Activated CD4-positive, alpha-beta T cell treated with anti-CD3 and anti-CD28 coated beads for 36 hours (primary cell): Measurements from ENCODE around the gene AP1M1. TPM values are rescaled to one million over a fixed set of nuclear protein-coding genes. Genes with fewer than 3 reads are reported as not detected.

Experiments used
- ATAC-seq: fragments of 200-7000 bp; cut with Tn5 transposase; one replicate; pipeline ENCODE4 v1.10.0; 2021; ENCODE audit warnings: mild to moderate bottlenecking, moderate library complexity
- CTCF ChIA-PET: fragments of 350-600 bp; sonication (Branson Sonifier 250); formaldehyde crosslinking; loops from one replicate; lab custom pipeline; 2021; ENCODE audit warnings: antibody characterized with exemption; lab: Charles Lee
- POLR2A ChIA-PET: fragments of 350-600 bp; sonication (Branson Sonifier 250); formaldehyde crosslinking; loops from one replicate; lab custom pipeline; 2021; ENCODE audit warnings: antibody characterized with exemption, inconsistent platforms; lab: Charles Lee
- DNase-seq: peaks from one replicate; pipeline ENCODE4 v3.0.0-alpha.2; 2020
- H3K27ac Mint-ChIP-seq: one replicate; pipeline ENCODE4 v1.8.0; 2021; ENCODE audit warnings: mixed read lengths
- H3K27me3 Mint-ChIP-seq: one replicate; pipeline ENCODE4 v1.8.0; 2021; ENCODE audit warnings: mixed read lengths
- H3K36me3 Mint-ChIP-seq: one replicate; pipeline ENCODE4 v1.8.0; 2021; ENCODE audit warnings: low read depth, mixed read lengths
- H3K4me1 Mint-ChIP-seq: one replicate; pipeline ENCODE4 v1.8.0; 2021; ENCODE audit warnings: mixed read lengths
- H3K4me3 Mint-ChIP-seq: one replicate; pipeline ENCODE4 v1.8.0; 2021; ENCODE audit warnings: mild to moderate bottlenecking, moderate library complexity, mixed read lengths
- H3K9me3 Mint-ChIP-seq: one replicate; pipeline ENCODE4 v1.8.0; 2021; ENCODE audit warnings: low read depth, mixed read lengths
- intact Hi-C, 2 experiments: fragments of 100-400 bp; cut with DNase I in 1 of 2; cut with micrococcal nuclease in 1 of 2; formaldehyde crosslinking; loops; one replicate each; pipeline versions ENCODE4 v1.14.2 to v1.15.1; 2022 to 2024; cut with DNase I, micrococcal nuclease
- total RNA-seq, 2 experiments: library from RNA; stranded (reverse); gene quantifications; one replicate each; pipeline ENCODE4 v1.2.3, GENCODE V29; 2021

The AP1M1 gene
- total RNA-seq, 2 experiments from 2014 or later: 61.8 to 92.0 TPM

DNA sequence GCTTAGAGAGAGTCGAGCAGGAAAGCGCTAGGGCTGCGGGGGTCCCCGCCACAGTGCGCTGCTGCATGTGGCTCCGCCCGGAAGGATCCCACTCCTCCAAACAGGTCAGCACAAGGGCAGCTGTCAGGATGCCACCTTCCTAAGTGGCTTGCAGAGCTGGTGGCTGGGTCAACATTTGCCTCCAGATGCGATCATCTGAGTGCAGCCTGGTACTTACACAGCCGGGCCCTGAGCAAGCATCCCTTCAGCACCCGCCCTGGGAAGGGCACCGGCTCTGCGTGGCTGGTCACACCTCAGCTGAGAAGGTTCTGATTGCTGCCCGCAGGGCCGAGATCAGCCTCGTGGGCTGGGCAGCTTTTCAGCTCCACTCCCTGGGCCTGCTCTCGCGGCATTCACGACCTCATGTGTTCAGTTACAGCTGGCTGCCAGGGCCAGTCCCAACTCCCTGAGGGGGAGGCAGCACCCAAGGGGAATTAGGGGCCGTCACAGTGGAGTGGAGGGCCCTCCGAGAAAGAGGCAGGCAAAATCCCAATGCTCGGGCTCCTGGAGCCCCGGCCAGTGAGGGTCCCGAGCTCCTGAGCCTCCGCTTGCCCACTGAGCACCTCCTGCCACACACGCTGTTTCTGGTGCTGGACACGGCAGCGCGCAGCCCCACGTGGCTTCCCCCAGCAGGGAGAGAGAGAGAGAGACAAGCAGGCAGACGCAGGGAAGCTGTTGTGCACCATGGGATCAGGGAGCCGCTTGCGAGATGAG, 26.8 kb downstream of the AP1M1 start:
- Mint-ChIP-seq H3K4me1 (no peaks in the 10 kb centered on the region), H3K27me3 (no peaks in the 10 kb centered on the region), H3K36me3 (peaks cover 57% of the 10 kb centered on the region), H3K4me3 (no peak overlapping the region), H3K9me3 (peaks cover 15% of the 10 kb centered on the region), H3K27ac (no peak overlapping the region)
- ATAC-seq (no peak), DNase-seq (no peak)
- intact Hi-C loops: no loop called here
- ChIA-PET CTCF (no interaction called here), POLR2A (no interaction called here)

DNA sequence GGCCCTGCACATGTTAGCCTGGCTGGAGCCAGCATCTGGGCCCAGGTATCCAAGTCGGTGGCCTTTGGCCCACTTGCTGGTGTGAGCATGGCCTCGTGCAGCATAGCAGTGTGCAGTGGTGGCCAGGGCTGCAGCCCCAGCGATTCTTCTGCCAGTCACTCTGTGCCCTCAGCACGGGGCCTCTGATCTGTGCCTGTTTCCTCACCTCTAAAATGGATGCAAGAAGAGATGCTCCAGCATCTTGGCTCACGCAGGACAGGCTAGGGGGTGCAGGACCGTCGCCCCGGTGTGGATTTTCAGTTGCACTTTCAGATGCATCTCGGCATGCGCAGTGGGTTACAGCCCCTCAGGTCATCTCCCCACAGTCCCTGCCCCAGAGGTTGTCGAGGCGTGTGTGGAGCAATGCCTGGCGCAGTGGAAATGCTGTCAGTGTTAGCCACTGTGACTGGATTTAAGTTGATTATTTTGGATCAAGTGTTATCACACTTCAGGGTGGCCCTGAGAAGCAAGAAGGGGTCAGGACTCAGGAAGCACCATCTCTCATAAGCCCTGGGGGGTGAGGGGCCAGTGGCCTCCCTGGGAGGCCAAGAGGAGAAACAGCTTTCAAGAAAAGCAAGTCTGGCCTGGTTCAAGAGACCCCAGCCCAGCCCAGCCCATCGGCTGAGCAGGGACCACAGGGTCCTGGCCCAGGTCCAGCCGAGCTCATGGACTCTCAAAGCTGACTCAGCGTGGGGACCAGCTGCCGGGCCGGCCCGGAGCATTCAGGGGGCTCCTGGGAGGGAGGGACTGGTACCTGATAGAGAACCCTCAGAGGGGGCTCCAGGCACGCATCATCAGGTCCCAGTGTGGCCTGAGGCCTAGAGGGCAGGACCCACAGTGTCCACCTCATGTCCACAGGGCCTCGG, 27.8 kb downstream of the AP1M1 start:
- H3K9me3 Mint-ChIP-seq: peaks cover 12% of the 10 kb centered on the region
- no peaks in the 10 kb centered on the region for H3K27me3 Mint-ChIP-seq
- no peaks in the 10 kb centered on the region for H3K4me1 Mint-ChIP-seq
- ChIA-PET CTCF (no interaction called here), POLR2A (no interaction called here)
- no peak overlapping the region for H3K27ac Mint-ChIP-seq
- intact Hi-C loops: no loop called here
- peaks cover 52% of the 10 kb centered on the region for H3K36me3 Mint-ChIP-seq
- DNase-seq: no peak
- H3K4me3 Mint-ChIP-seq: no peak overlapping the region
- no peak for ATAC-seq

DNA sequence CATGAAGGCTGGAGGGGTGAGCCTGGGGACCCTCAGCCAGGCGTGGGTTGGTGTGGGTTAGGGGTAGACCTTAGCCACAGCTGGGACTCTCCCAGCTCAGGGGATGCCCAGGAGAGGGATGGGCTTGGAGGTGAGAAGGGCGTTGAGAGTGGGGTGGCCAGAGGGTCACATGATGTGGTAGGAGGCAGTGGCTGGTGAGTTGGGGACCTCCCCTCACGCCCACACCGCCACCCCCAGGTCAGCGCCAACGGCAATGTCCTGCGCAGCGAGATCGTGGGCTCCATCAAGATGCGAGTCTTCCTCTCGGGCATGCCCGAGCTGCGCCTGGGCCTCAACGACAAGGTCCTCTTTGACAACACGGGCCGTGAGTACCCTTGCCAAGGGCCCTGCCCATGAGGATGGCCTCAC, 28.5 kb downstream of the AP1M1 start:
- Mint-ChIP-seq H3K27me3 (no peaks in the 10 kb centered on the region), H3K4me3 (no peak overlapping the region), H3K36me3 (peaks cover 48% of the 10 kb centered on the region), H3K9me3 (peaks cover 6% of the 10 kb centered on the region), H3K27ac (no peak overlapping the region), H3K4me1 (no peaks in the 10 kb centered on the region)
- ATAC-seq (no peak), DNase-seq (no peak)
- ChIA-PET CTCF (no interaction called here), POLR2A (no interaction called here)
- intact Hi-C loops: no loop called here

DNA sequence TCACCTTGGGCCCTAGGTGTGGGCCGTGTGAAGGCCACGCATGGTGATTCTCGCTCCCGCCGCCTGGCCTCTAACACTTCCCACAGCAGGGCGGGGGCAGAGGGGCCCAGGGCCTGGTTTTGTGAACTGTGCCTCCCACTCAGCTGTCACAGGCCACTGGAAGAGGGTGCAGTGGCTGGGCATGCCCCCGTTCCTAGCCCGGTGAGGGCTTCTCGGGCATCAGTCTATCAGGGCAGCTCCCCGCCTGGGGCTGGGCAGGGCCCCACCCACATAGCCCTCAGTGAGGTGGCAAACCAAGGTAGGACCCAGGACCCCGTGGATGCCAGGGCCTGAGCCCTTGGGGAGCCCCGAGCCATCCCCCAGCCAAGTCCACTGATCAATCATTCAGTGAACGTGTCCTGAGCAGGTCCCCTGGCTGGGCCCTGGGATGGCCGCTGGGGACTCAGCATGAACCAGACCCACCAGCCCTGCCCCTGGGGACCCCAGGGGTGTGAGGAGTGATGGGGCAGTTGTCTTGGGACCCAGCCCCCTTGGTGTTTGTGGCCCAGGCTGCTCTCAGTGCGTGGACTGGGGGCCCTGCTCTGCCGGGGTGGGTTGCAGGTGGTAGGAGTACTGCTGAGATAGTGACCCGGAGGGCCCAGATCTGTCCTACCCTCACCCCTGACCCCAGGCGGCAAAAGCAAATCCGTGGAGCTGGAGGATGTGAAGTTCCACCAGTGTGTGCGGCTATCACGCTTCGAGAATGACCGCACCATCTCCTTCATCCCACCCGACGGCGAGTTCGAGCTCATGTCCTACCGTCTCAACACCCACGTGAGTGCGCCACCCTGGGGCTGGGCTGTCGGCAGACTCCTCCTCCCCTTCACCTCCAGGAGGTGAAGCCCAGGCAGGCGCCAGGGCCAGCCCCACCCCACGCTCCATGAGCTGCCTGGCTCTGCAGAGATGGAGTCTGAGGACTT, 29.4 kb downstream of the AP1M1 start:
- Mint-ChIP-seq H3K4me3 (no peak overlapping the region), H3K27ac (no peak overlapping the region), H3K27me3 (no peaks in the 10 kb centered on the region), H3K4me1 (no peaks in the 10 kb centered on the region), H3K9me3 (peaks cover 3% of the 10 kb centered on the region), H3K36me3 (peaks cover 45% of the 10 kb centered on the region)
- DNase-seq (no peak), ATAC-seq (no peak)
- ChIA-PET CTCF (interaction anchor here (0.6 to 1.0 kb wide), 2 partner anchors 155 to 259 kb away, joined by 3 read pairs; no protein-coding TSS in a partner anchor), POLR2A (no interaction called here)
- intact Hi-C loops: no loop called here

DNA sequence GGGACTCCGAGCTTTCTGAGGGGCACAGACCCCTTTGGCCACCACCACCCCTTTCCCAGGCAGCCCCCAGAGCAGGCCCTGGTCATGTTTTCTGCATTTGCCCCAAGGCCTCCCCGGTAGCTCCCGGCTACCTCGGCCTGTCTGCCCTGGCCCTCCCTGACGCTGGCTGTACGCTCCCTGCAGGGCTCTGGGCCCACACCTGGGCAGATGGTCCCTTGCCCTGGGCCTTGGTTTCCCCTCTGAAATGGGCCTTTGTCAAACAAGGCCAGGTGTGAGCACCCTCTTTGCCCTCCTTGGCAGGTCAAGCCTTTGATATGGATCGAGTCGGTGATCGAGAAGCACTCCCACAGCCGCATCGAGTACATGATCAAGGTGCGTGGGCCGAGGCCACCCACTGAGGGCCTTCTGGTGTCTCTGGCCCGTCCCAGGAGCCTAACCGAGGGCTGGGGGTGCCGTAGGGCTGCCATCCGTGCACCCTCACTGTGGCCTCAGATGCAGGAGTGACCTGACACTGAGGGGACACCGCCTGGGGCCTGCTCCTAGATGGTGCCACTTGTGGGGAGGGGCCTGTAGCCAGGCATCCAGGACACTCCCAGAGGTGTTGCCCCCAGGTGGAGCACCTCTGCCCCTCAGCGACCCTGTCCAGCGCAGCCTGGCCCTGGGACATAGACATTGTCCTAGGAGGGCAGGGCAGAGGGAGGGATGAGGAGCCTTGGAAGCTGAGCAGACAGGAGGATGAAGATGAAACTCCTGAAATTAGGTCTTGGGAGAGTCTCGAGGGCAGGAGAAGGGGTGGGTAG, 30.3 kb downstream of the AP1M1 start:
- CTCF ChIA-PET: interaction anchor here (0.6 to 1.0 kb wide), 2 partner anchors 155 to 260 kb away, joined by 3 read pairs; no protein-coding TSS in a partner anchor
- H3K9me3 Mint-ChIP-seq: no peaks in the 10 kb centered on the region
- intact Hi-C loops: no loop called here
- ATAC-seq (no peak), DNase-seq (no peak)
- H3K27ac Mint-ChIP-seq: no peak overlapping the region
- H3K27me3 Mint-ChIP-seq: no peaks in the 10 kb centered on the region
- no peak overlapping the region for H3K4me3 Mint-ChIP-seq
- no peaks in the 10 kb centered on the region for H3K4me1 Mint-ChIP-seq
- POLR2A ChIA-PET: no interaction called here
- peaks cover 42% of the 10 kb centered on the region for H3K36me3 Mint-ChIP-seq

DNA sequence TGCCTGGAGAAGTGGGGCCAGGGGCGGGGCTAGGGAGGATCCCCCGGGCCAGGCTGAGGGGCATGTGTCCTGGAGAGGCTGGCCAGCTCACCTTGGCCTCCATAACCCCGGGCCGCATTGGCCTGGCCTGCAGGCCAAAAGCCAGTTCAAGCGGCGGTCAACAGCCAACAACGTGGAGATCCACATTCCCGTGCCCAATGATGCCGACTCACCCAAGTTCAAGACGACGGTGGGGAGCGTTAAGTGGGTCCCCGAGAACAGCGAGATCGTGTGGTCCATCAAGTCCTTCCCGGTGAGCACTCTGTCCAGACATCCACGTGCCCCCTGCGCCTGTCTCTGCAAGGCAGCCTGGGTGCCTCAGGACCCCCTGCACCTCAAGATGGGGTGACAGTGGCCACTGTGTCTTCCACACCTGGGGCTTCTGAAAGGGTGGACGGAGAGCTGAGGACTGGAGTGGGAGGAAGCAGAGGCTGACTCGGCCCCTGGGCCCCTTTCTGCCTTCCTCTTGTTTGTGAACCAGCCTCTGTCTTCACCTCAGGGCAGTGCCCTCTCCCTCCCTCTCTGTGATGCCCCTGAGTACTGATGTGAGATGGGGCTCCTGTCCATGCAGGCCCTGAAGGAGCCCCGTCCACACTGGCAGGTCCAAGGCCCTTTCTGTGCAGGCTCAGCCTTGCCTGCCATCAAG, 31.1 kb downstream of the AP1M1 start:
- H3K9me3 Mint-ChIP-seq: no peaks in the 10 kb centered on the region
- no peaks in the 10 kb centered on the region for H3K4me1 Mint-ChIP-seq
- no peak for ATAC-seq
- peaks cover 37% of the 10 kb centered on the region for H3K36me3 Mint-ChIP-seq
- no peak overlapping the region for H3K4me3 Mint-ChIP-seq
- H3K27ac Mint-ChIP-seq: no peak overlapping the region
- POLR2A ChIA-PET: no interaction called here
- no peak for DNase-seq
- H3K27me3 Mint-ChIP-seq: no peaks in the 10 kb centered on the region
- intact Hi-C loops: no loop called here
- CTCF ChIA-PET: interaction anchor here (0.6 kb wide), 1 partner anchor 102 kb away, joined by 3 read pairs; no protein-coding TSS in a partner anchor

DNA sequence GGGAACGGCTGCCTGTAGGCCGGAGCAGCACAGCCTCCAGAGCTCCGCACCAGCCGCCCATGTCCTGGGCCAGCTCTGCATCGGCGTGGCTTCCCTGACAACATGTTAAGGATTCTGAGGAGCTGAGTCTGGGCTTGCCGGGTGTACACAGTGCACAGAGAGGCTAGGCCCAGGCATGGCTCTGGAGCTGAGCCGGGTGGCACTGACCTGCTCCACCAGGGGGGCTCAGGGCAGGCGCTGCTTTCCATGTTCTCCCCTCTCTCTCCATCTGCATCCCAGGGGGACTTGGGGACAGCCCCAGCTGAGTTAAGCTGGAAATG, 31.6 kb downstream of the AP1M1 start:
- H3K4me1 Mint-ChIP-seq: no peaks in the 10 kb centered on the region
- intact Hi-C loops: no loop called here
- POLR2A ChIA-PET: no interaction called here
- CTCF ChIA-PET: interaction anchor here (0.6 kb wide), 1 partner anchor 102 kb away, joined by 3 read pairs; no protein-coding TSS in a partner anchor
- no peak for DNase-seq
- no peak overlapping the region for H3K4me3 Mint-ChIP-seq
- no peak overlapping the region for H3K27ac Mint-ChIP-seq
- H3K36me3 Mint-ChIP-seq: peaks cover 32% of the 10 kb centered on the region
- no peaks in the 10 kb centered on the region for H3K27me3 Mint-ChIP-seq
- no peaks in the 10 kb centered on the region for H3K9me3 Mint-ChIP-seq
- ATAC-seq: no peak

DNA sequence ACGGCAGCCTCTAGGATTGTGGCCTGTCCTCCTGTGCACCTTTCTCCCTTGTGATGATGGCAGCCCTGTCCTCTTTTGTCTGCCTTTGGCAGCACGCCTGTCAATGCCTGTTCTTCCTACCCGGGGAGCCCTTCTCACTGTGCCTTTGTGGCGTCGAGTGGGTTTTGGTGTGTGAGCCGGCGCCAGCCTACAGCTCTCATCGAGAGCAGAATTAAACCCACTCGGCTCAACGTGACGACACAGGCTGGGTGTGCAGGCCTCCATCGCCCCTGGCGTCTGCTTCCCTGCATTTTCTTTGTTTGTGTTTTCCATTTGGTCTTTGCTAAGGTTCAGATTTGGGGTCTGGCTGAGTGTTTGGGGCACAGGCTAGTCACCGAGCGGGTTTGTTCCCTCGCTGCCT, 34.4 kb downstream of the AP1M1 start:
- intact Hi-C loops: no loop called here
- ChIA-PET CTCF (no interaction called here), POLR2A (no interaction called here)
- Mint-ChIP-seq H3K4me3 (no peak overlapping the region), H3K36me3 (peaks cover 58% of the 10 kb centered on the region), H3K27ac (no peak overlapping the region), H3K9me3 (peaks cover 1% of the 10 kb centered on the region), H3K4me1 (peaks cover 6% of the 10 kb centered on the region), H3K27me3 (no peaks in the 10 kb centered on the region)
- ATAC-seq (no peak), DNase-seq (no peak)

DNA sequence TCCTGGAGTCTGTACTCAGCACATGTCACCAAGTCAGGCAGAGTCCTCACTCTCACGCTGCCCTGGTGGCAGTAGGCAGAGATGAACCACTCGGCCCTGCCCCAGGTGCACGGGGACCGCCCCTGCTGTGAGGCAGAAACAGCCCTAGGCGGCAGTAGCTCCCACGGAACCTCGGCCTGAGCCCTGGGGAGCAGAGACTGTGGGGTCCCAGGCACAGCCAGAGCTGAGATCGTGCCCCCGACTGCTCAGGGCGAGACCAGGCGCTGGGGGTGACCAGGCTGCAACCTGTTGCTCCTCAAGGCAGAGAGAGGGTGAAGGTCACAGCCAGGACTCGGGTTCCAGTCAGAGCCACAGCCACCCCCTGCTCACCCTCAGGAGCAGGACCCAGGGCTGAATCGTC, 34.9 kb downstream of the AP1M1 start:
- Mint-ChIP-seq H3K4me1 (peaks cover 6% of the 10 kb centered on the region), H3K27me3 (no peaks in the 10 kb centered on the region), H3K4me3 (no peak overlapping the region), H3K27ac (no peak overlapping the region), H3K36me3 (peaks cover 55% of the 10 kb centered on the region), H3K9me3 (peaks cover 1% of the 10 kb centered on the region)
- DNase-seq (no peak), ATAC-seq (no peak)
- intact Hi-C loops: no loop called here
- ChIA-PET CTCF (no interaction called here), POLR2A (no interaction called here)

DNA sequence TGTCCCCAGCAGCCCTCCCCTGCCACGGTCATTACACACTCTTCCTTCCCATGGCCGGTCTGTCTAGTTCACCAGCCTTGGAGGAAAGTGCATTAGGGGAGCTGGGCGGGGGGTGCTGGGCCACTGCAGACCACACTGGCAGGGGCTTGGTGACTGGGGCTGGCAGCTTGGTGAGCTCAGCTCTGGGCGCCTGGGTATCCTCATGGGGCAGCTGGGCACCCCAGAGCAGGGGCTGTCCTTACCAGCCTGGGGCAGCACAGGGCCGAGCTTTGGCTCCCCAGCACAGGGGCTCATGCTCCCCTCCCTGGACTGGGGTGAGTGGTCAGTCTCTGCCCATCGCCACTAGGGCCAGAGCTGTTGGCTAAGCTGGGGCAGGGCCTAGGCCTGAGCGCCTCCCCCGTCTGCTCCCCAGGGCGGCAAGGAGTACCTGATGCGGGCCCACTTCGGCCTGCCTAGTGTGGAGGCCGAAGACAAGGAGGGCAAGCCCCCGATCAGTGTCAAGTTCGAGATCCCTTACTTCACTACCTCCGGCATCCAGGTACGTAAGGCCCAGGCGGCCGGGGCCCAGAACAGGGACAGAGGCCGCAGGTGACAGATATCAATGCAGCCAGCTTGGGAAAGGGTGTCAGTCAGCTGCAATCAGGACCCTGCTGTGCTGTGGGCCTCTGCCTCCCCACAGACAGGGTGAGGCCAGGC, 35.5 kb downstream of the AP1M1 start:
- no peak overlapping the region for H3K27ac Mint-ChIP-seq
- POLR2A ChIA-PET: no interaction called here
- peaks cover 1% of the 10 kb centered on the region for H3K9me3 Mint-ChIP-seq
- no peak overlapping the region for H3K4me3 Mint-ChIP-seq
- CTCF ChIA-PET: no interaction called here
- intact Hi-C loops: no loop called here
- no peak for DNase-seq
- H3K36me3 Mint-ChIP-seq: peaks cover 52% of the 10 kb centered on the region
- no peaks in the 10 kb centered on the region for H3K27me3 Mint-ChIP-seq
- H3K4me1 Mint-ChIP-seq: peaks cover 10% of the 10 kb centered on the region
- no peak for ATAC-seq
